OCI-LY3 (cell line): ENCODE measurements around the gene PRODH.
"Not testable (repeated sequence)": the region's sequence is repeated elsewhere in the genome, so short reads cannot be mapped to it uniquely, and the experiment has no call there.

Experiments
- EZH2phosphoT487 ChIP-seq: fragments of 200-600 bp; shearing (Covaris generic); IDR thresholded peaks from 2 replicates; pipeline ENCODE4 v1.6.1; 2018; ENCODE audit warnings: antibody characterized with exemption, mixed run types, low read depth
- TF ChIP-seq, protein P1 (sequence below): fragments of 200-600, 300-600 bp; sonication (generic); IDR thresholded peaks from 2 replicates; pipeline ENCODE4 v1.5.1; 2014; ENCODE audit warnings: antibody characterized with exemption, low read length, low read depth

- TF ChIP-seq, protein P1, sequence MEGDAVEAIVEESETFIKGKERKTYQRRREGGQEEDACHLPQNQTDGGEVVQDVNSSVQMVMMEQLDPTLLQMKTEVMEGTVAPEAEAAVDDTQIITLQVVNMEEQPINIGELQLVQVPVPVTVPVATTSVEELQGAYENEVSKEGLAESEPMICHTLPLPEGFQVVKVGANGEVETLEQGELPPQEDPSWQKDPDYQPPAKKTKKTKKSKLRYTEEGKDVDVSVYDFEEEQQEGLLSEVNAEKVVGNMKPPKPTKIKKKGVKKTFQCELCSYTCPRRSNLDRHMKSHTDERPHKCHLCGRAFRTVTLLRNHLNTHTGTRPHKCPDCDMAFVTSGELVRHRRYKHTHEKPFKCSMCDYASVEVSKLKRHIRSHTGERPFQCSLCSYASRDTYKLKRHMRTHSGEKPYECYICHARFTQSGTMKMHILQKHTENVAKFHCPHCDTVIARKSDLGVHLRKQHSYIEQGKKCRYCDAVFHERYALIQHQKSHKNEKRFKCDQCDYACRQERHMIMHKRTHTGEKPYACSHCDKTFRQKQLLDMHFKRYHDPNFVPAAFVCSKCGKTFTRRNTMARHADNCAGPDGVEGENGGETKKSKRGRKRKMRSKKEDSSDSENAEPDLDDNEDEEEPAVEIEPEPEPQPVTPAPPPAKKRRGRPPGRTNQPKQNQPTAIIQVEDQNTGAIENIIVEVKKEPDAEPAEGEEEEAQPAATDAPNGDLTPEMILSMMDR = not testable (repeated sequence)
- TF ChIP-seq EZH2phosphoT487 = not testable (repeated sequence)
These were observed 23.7 kb downstream of the PRODH start for GRCh38 chr22:18912264-18912946.
